ENCODE measurements around the gene CMKLR1.

CMKLR1 gene, protein sequence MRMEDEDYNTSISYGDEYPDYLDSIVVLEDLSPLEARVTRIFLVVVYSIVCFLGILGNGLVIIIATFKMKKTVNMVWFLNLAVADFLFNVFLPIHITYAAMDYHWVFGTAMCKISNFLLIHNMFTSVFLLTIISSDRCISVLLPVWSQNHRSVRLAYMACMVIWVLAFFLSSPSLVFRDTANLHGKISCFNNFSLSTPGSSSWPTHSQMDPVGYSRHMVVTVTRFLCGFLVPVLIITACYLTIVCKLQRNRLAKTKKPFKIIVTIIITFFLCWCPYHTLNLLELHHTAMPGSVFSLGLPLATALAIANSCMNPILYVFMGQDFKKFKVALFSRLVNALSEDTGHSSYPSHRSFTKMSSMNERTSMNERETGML

DNA sequence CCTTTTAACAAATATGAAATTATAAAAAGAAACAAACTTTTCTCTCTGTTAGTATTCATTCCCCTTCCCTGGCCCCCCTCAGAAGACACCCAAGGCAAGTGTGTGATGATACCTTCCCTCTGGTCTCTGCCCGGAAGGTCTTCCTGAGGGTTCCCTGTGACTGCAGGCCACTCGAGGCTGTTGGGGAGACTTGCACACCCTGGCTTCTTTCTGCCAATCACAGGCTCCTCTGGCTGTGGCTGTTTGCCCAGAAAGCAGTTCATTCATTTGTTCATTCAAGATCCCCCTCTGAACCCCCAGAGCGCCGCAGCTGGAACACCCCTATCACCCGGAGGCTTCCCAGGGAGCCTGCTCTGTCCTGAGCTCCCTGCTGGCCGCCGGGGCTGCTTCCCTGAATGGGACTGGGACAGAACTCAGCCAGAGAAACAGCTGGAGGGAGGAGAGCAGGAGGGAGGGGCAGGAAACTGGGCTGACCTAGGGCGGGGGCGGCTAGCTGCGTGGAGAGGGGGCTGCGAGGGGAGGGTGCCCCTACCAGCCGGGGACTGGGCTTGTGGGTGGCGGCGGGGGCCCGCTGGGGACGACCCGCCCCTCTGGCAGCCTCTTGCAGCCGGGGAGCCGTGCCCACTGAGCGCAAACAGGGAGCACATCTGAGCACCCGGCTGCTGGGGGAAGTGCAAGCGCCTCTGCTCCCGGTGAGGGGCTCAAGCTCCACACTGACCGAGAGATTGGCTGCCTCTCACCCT is at the start of gene CMKLR1:
CMKLR1 (minus strand) TSS at position 397 of the 743 bp plus-strand sequence. CDS start 45,720 bp downstream, outside the sequence.
- DNase-seq (ENCODE audit: low read depth): no peak

DNA sequence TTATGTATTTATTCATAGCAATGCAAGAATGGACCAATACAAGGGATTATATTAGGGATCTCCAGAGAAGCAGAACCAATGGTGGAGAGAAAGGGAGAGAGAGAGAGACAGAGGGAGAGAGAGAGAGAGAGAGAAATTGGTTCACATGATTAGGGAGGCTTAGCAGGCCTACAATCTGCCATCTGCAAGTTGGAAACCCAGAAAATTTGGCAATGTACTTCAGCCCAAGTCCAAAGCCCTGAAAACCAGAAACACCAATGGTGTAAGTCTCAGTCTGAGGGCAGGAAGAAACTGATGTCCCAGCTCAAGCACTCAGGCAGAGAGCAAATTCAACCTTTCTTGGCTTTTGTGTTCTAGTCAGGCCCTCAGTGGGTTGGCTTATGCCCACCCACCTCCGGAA is 48.7 kb upstream of the CMKLR1 start:
- DNase-seq (ENCODE audit: low read depth): no peak

DNA sequence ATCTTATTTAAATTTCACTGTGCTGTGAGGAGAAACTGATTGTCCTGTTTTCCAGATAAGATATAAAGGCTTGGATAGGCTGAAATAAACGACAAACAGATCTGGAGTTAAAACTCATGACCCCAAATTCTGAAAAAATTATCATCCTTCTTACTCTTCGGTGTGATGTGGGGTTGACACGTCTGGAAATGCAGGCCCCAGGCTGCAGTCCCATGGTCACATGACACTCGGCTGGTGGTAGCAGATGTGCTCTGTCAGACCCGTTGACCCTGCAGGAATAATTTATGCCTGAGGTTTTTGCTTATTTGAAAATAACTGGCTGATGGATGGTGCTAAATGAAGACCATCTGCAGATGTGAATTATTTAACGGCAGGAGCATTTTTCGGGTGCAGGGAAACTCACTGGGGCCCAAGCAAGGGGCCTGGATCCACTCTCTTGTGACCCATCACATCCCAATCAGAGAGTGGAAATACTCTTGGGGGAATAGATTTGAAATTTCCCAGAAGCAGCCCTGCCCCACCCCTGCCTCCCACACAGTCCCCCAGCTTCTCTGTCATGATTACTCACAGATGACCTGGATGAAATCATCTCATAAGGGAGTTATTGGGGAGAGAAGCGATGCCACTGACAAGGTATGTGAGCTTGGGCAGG is 47.7 kb upstream of the CMKLR1 start:
- no peak for DNase-seq (ENCODE audit: low read depth)

DNA sequence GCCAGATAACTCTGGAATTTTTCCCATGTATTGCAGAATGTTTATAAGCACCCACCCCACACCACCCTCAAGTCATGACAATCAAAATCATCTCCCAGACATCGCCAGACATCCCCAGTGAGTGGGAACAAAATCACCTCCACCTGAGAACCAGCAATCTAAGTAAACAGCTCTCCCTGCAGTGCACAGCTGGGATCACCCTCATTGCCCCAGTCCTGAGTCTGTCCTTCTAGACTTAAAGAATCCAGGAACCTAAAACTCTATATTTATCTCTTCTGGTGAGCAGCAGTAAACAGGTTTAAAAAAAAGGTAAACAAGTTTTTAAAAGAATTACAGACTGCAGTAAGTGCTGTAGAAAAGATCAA is 43.3 kb upstream of the CMKLR1 start:
- no peak for DNase-seq (ENCODE audit: low read depth)

DNA sequence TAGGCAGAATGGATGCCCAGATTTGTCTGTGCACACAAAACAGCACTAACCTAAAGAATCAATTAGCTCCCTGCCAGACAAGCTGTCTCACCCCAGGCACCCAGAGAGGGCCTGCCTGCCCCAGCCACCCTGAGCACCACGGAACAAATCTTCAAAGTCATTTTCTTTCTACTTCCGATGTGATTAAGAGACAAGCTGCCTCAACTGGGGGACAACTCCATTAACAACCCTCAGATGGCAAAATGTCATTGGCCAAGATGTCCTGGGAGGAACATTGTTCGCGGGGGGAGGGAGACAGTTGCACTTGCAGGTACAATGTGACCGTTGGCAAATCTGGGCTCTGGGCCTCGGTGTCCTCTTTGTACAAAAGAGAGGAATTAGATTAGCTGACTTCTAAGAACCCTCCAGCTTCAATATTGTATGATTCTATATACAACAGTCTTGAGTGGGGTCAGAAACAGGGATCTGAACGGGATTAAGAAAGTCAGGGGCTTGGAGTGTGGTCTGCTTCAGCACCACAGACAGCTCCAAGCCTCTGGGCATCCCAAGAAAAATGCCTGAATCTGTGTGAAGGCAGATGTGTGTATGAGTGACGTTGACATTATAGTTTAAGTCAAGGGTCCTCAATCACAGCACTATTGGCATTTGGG is 42.8 kb upstream of the CMKLR1 start:
- DNase-seq (ENCODE audit: low read depth): no peak

DNA sequence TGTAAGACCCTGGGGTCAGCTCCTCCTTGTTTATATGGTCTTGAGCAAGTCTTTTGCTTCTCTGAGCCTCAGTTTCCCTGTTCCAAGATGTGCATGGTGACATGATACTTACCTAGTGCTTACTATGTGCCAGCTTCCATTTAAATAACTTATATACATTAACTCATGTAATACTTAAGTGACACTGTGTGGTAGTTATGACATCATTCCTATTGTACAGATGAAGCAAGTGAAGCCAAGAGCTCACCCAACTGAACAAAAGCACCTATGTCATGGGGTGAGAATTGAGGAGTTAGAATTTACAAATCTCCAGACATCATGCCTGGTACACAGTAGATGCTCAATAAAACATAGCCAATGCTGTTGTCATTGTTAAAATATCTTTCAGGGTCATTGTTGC is 41.3 kb upstream of the CMKLR1 start:
- DNase-seq (ENCODE audit: low read depth): no peak

DNA sequence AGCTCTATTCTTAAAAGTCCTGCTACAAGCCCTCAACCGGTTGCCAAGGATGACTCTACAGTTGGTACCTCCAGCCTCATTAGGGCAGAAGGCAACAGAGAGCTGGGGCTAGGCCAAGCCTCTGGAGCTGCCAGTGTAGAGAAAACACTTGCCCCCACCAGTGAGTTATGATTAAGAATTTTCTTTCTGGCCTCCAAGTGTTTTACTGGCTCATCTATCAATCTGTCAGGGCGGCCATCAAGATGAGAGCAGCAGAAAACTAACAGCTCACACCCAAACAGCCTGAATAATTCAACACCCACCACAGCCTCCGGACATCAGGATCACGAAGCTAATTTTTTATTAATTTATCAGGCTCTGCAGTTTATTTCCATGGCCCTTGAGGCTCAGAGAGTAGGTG is 40.7 kb upstream of the CMKLR1 start:
- DNase-seq (ENCODE audit: low read depth): no peak

DNA sequence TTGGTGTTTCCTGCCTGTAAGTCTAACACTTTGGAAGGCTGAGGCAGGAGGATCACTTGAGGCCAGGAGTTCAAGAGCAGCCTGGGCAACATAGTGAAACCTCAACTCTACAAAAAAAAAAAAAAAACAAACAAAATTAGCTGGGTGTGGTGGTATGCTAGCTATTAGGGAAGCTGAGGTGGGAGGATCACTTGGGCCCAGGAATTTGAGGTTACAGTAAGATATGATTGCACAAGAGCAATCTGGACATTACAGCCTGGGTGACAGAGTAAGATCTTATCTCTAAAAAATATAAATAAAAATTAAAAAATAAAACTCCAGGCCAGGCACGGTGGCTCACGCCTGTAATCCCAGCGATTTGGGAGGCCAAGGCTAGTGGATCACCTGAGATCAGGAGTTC is 39.8 kb upstream of the CMKLR1 start:
- no peak for DNase-seq (ENCODE audit: low read depth)

DNA sequence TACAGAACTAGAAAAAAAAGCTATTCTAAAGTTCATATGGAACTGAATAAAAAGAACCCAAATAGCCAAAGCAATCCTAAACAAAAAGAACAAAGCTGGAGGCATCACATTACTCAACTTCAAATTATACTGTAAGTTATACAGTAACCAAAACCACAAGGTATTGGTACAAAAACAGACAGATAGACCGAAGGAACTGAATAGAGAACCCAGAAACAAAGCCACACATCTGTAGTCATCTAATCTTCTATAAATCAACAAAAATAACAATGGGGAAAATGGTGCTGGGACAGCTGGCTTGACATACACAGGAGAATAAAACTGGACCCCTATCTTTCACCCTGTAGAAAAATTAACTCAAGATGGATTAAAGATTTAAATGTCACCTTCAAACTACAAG is 38.1 kb upstream of the CMKLR1 start:
- DNase-seq (ENCODE audit: low read depth): no peak

DNA sequence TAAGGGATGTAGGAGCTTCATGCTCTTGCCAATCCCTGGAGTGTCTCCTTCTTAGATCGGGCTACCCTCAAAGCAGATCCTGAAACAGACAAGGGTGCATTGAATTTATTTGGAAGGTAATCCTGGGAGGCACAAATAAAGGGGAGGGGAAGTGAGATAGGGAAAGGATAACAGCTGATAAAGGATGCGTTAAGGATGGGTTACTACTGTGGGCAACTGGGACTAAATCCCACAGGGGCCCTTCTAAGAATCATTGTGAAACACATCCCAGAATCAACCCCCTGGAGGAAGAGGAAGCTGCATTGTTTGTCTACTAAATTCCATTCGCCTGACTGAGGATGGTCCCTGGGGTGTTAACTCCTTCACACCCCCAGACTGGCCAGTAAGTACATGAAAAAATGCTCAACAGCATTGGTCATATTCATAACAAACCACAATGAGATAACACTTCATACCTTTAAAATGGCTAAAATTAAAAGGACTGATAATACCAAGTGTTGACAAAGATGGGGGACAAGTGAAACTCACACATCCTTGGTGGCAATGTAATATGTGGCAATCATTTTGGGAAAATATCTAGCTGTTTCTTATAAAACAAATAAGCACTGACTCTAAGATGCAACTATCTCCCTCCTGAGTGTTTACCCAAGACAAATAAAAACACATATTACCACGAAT is 37.0 kb upstream of the CMKLR1 start:
- DNase-seq (ENCODE audit: low read depth): no peak

DNA sequence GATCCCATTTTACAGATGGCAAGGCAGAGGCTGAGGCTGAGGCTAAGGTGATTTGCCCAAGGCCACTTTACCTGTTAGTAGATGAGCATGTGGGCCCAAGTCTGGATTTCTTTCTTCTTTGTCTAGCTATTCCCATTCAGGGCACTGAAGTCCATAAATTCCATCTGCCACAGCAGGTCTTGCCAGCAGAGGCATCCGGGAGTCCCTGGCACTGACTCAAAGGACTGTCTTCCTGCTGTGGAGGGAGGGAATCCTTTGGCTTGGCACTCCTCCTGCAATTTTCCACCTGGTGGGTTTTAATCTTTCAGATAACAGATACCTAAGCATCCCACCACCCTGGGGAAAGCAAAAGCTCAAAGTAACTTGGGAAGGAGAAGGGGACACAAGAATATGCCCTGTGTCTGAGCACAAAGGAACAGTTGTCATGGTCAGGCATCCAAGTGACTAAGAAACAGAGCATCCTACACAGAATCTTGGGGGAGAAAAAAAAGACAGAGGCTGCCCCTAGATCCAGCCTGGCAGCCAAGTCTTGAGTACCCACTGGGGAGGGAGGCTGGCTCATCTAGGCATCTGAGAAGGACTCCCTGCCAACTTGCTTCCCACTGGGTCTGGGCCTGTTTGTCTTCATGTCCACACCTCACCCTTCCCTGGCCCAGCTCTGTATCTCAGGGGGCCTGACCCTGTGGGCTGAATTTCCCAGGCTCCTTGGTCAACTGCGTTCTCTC is 35.6 kb upstream of the CMKLR1 start:
- no peak for DNase-seq (ENCODE audit: low read depth)

DNA sequence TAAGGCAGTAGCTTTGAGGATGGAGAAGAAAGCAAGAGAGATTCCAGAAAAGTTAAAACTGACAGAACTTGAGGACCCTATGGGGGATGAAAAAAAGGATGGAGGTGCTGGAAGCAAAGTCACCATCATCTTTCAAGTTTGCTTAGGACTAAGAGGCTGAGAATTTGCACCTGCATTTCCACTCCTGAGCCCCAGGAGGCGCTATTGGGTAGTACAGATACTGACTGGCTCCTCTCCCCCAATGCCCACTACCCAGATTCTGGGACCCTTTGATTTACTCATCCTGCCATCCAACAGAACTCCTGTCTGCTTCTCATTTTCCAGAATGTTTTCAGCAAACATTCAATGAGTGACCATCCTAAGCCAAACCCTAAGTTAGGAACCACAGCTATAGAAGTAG is 34.0 kb upstream of the CMKLR1 start:
- DNase-seq (ENCODE audit: low read depth): no peak

DNA sequence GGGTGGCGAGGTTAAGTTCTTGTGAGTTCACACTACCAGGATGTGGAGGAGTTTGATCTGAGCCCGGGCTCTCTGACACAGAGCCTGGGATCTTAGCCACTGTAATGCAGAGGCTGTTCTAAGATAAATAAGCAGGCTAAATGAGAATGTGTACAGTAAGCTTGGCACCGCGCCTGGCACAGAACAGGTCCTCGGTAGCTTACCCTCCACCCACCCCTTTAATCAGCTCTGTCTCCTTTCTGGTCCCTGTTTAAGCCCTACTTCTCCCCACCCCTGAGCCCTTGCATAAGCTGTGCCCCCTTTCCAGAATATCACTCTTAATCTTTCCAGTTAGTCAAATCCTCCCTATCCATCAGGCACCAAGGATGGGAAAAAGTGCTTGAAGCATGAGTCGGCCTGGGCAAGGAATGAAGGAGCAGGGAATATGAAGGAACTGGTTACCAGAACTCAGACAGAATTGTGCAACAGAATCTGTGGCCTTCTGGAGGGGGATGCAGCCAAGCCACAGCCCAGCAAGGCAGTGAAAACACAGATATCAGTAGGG is 32.8 kb upstream of the CMKLR1 start:
- DNase-seq (ENCODE audit: low read depth): no peak

DNA sequence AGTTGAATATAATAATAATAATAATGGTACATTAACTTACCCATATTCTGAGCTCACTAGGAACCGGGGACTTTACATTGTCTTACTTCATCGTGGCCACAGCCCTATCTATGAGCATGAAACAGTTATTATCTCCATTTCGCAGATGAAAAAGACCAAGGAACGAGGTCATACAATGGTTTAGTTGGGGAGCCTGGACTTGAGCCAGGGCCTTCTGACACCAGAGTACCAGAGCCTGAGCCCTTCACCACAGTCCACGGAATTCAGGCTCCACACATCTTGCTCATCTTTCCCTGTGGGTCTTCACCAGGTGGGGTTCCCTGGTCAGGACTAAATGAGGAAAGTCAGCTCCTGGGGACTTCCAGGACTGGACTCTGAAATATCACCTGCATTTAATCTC is 31.3 kb upstream of the CMKLR1 start:
- DNase-seq (ENCODE audit: low read depth): no peak

DNA sequence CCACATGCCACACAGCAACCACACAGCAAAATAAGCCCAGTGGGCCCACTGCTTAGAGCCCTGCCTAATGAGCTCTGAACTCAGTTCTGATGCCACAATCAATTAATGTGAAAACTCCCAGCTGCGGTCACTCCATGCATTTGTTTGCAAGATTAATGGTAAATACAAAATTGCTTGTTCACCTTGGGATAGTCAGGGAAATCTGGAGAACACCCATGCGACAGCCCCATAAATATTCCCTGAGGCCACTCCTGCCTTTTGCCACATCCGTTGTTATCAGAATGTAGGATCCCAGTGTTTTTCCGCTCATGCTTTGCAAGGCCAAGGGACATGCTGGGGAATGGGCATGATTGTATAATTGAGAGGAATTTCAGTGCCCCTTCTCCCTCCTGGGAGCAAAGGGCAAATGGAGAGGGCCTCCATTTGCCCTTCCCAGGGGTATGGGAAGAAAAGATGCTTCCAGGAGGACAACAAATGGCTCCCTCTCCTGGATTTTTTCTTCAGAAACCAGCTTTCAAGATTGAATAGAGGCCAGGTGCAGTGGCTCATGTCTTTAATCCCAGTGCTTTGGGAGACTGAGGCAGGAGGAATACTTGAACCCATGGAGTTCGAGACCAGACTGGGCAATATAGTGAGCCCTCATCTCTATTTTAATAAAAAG is 30.8 kb upstream of the CMKLR1 start:
- DNase-seq (ENCODE audit: low read depth): no peak

DNA sequence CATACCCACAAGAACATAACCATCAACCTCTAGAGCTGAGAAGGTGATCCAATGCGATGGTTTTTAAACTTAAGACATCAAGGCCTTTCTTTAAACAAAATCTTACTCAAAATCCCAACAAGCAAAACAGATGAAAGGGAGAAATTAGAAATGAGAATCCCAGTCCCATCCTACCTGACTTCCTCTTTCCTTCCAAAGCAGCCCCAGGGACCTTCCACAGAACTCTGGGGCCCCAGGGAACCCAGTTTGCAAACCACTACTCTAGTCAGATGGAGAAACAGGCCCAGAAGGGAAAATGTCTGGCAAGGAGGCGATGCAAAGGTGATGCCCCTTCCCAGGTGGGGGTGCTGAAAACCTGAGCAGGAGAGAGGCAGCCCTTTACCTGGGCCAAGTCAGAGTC is 29.0 kb upstream of the CMKLR1 start:
- no peak for DNase-seq (ENCODE audit: low read depth)

DNA sequence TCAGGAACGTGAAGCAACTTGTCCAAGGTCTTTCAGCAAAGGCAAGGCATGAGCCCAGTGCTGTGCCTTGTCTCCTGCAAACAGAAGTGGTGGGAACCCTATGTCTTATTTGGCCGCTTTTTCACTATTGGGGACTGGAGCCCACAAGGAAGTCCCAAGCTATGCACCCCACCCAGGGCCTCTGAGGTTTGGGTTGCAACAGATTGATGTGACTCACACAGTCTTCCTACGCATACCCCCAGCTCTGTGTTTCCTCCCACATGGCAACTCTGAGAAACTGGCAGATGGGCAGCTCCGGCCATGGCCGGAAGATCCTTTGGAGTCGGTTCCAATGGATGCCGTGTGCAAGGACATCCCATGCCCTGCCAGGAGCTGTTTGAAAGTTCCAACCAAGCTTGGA is 28.3 kb upstream of the CMKLR1 start:
- DNase-seq (ENCODE audit: low read depth): no peak

DNA sequence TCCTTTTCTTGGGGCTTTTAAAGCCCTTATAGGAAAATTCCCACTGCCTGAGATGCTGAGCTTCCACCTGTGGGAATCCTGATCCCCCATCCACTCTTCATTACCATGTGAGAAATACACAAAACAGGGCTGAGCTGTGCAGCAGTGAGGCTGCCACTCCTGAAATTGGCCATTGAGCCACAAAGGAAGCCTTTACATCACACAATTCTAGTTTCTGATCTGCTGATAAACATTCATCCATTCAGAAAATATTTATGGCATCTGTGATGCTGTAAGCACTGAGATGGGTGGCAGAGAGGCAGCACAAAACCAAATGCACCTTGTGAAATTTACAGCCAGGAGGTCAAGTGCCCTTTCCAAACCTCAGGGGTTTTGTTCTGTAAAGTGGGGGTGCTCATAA is 26.2 kb upstream of the CMKLR1 start:
- no peak for DNase-seq (ENCODE audit: low read depth)

DNA sequence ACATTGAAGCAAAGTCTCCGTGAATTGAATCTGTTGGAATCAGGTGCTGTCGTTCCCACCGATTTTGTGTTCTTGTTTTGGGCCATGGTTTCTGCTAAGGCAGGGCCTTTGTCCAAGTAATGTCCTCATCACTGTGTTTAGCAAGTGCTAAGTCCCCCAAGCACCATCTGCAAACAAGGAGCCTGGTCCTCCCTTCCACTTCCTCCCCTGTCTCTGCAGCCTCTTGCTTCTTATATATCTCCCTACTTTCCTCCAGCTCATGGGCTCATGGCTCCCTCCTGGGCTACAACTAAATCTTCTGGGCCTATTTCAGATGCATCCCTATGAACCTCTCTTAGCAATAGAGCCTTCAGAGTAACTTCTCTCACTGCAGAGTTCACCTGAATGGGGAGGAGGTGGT is 25.8 kb upstream of the CMKLR1 start:
- no peak for DNase-seq (ENCODE audit: low read depth)

DNA sequence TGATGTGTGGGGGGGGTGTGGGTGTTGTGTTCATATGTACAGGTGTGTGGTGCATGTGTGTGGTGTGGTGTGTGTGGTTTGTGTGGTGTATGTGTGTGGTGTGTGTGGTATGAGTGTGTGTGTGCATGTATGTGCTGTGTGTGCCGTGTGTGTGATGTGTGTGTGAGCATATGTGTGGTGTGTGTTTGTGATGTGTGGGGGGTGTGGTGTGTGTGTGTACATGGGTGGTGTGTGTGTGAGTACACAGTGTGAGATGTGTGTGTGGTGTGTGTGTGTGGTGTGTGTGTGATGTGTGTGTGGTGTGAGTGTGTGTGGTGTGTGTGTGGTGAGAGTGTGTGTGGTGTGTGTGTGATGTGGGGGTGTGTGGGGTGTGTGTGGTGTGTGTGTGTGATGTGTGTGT is 24.5 kb upstream of the CMKLR1 start:
- no peak for DNase-seq (ENCODE audit: low read depth)

DNA sequence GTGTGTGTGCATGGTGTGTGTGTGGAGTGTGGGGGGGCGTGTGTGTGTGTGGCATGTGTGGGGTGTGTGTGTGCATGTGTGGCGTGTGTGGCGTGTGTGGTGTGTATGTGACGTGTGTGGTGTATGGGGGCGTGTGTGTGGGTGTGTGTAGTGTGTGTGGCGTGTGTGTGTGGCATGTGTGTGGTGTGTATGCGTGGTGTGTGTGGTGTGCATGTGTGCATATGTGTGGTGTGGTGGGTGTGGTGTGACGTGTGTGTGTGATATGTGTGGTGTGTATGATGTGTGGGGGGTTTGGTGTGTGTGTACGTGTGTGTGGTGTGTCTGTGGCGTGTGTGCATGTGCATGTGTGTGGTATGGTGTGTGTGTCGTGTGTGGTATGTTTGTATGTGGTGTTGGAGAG is 24.1 kb upstream of the CMKLR1 start:
- no peak for DNase-seq (ENCODE audit: low read depth)
